Measurements from ENCODE around the gene LAMC2.

LAMC2 gene

DNA sequence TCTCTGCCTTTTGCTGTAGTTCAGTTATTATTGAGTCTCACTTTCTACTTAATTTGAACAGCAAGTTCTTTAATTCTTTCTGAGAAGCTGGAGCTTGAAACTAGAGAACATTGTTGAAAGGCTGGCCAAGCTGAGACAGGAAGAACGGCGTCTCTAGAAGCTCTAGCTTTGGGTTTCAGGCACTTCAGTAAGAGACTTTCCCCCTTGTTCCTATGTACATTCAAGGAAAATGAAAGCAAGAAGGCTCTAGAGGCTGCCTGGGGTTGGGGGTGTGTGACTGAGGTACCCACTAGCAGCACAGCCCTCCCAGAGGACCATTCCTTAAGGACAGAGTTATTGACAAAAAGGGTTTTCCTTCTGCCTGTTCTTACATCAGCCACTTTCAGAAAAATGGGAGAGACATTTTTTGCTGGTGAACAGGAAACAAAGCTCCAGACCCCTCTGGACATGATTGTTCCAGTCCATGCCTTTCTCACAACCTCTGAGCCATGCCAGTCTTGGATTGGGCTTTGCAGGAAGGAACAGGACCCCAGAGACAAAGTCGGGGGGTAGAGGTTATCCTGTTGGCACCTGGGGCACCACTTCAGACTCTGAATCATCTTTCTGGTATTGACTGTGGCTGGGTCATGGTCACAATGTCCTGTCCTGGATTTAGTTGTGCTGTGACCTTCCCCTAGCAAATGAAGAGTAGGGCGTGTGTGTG lies 63.1 kb downstream of the LAMC2 start:
- H3K9me3 ChIP-seq (ENCODE audit: severe bottlenecking): no peaks in the 10 kb centered on the region
- DNase-seq: no peak
- H3K27ac ChIP-seq: no peak overlapping the region
- H3K27me3 ChIP-seq (ENCODE audit: insufficient read depth, low read depth, severe bottlenecking): no peaks in the 10 kb centered on the region
- H3K36me3 ChIP-seq: no peaks in the 10 kb centered on the region
- H3K4me3 ChIP-seq (ENCODE audit: low read depth, low read length): no peak overlapping the region
- TF ChIP-seq, protein P1, sequence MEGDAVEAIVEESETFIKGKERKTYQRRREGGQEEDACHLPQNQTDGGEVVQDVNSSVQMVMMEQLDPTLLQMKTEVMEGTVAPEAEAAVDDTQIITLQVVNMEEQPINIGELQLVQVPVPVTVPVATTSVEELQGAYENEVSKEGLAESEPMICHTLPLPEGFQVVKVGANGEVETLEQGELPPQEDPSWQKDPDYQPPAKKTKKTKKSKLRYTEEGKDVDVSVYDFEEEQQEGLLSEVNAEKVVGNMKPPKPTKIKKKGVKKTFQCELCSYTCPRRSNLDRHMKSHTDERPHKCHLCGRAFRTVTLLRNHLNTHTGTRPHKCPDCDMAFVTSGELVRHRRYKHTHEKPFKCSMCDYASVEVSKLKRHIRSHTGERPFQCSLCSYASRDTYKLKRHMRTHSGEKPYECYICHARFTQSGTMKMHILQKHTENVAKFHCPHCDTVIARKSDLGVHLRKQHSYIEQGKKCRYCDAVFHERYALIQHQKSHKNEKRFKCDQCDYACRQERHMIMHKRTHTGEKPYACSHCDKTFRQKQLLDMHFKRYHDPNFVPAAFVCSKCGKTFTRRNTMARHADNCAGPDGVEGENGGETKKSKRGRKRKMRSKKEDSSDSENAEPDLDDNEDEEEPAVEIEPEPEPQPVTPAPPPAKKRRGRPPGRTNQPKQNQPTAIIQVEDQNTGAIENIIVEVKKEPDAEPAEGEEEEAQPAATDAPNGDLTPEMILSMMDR (IDR thresholded peaks at IDR 0.05; ENCODE audit: low read depth, low read length): no peak

DNA sequence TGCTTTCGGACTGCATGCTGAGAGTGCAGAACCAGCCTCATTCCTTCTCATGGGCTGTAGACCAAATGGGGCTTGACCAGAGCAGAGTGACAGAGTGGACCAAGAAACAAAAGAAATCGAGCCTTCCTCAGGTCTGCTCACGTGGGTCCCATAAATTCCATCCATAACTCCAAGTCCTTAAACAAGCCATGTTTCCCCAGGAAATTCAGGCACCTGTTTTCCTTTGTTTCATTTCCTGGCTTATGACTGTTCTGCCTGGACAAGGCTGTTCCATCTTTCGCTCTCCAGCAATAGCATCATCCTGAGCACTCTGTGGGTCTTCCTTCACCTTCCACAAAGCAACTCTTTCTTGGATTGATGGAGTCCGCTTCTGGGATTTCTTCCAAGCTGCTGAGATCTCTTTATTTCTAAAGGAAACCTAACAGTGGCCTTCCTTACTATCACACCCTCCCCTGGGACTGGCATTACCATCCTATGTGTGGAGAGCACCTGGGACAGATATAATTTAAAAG lies 63.9 kb downstream of the LAMC2 start:
- DNase-seq: no peak
- no peaks in the 10 kb centered on the region for H3K27me3 ChIP-seq (ENCODE audit: insufficient read depth, low read depth, severe bottlenecking)
- no peak overlapping the region for H3K4me3 ChIP-seq (ENCODE audit: low read depth, low read length)
- TF ChIP-seq, protein P1 (IDR thresholded peaks at IDR 0.05; ENCODE audit: low read depth, low read length): no peak
- no peaks in the 10 kb centered on the region for H3K9me3 ChIP-seq (ENCODE audit: severe bottlenecking)
- no peaks in the 10 kb centered on the region for H3K36me3 ChIP-seq
- H3K27ac ChIP-seq: no peak overlapping the region

DNA sequence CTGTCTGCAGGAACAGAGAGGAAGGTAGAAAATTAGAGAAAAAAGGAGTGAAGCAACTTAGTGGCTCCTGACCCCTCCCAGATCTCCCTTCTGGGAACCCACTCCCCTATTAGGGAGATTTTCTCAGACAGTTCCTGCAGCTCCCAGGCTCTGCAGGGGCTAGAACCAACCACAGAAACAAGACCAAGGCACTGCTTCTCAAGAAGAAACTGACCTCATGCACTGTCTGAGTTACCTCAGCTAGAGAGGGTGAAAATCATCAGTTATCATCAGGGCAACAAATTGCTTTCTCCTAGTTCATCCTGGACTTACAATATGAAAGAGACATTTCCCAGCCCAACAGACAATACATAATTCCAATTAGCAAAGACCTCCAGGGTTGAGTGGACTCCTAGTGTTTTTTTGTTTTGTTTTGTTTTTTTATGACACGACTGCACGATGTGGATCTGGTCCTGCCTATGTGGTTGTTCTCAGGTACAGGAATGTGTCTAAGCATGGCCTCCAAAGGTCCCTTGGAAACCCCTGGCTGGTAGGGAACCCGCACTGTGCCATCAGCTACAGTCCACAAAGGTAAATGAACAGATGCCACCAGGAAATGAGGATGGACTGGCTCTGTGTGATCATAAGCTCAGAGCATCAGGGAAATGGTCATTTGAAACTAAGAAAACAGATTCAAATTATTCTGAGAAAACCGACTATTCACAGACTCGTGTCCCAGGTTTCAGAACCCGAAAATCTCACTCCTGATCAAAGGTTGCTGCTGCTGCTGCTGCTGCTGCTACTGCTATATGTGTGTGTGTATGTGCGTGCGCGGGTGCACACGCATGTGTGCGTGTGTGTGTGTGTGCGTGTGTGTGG lies 65.3 kb downstream of the LAMC2 start:
- no peak for DNase-seq
- Histone ChIP-seq H3K27ac (no peak overlapping the region), H3K4me3 (ENCODE audit: low read depth, low read length) (no peak overlapping the region), H3K27me3 (ENCODE audit: insufficient read depth, low read depth, severe bottlenecking) (no peaks in the 10 kb centered on the region), H3K36me3 (no peaks in the 10 kb centered on the region), H3K9me3 (ENCODE audit: severe bottlenecking) (no peaks in the 10 kb centered on the region)
- TF ChIP-seq, protein P1 (IDR thresholded peaks at IDR 0.05; ENCODE audit: low read depth, low read length): no peak

DNA sequence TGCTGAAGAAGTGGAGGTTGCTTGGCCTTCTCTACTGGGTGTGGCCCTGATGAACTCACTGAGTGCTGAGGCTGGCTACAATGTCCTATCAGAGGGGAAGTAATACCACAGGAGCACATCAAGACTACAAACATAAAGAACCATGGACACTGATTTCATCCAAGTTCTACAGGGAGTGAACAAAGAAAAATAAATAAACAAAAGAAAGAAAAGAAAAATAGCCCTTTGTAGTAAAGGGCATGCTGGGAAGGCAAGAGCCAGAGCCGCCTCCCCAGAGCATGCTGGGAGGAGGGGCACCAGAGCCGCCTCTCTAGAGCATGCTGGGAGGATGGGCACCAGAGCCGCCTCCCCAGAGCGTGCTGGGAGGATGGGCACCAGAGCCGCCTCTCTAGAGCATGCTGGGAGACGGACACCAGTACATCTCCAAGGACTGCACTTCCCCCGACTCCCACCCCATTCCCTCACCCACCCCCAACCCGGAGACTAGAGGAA lies 65.9 kb downstream of the LAMC2 start:
- no peak overlapping the region for H3K27ac ChIP-seq
- TF ChIP-seq, protein P1 (IDR thresholded peaks at IDR 0.05; ENCODE audit: low read depth, low read length): no peak
- no peak for DNase-seq
- no peak overlapping the region for H3K4me3 ChIP-seq (ENCODE audit: low read depth, low read length)
- no peaks in the 10 kb centered on the region for H3K27me3 ChIP-seq (ENCODE audit: insufficient read depth, low read depth, severe bottlenecking)
- no peaks in the 10 kb centered on the region for H3K36me3 ChIP-seq
- no peaks in the 10 kb centered on the region for H3K9me3 ChIP-seq (ENCODE audit: severe bottlenecking)

DNA sequence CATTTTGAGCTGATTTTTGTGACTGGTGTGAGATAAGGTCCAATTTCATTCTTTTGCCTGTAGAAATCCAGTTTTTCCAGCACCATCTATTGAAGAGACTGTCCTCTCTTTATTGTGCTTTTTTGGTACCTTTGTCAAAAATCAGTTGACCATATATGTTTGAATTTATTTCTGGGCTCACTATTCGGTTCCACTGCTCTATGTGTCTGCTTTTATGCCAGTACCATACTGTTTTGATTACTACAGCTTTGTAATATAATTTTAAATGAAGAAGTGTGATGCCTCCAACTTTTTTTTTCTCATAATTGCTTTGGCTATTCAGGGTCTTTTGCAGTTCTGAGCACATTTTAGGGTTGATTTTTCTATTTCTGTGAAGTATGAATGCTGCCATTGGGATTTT lies 69.0 kb downstream of the LAMC2 start:
- Histone ChIP-seq H3K27me3 (ENCODE audit: insufficient read depth, low read depth, severe bottlenecking) (no peaks in the 10 kb centered on the region), H3K36me3 (no peaks in the 10 kb centered on the region), H3K4me3 (ENCODE audit: low read depth, low read length) (no peak overlapping the region), H3K9me3 (ENCODE audit: severe bottlenecking) (no peaks in the 10 kb centered on the region), H3K27ac (no peak overlapping the region)
- TF ChIP-seq, protein P1 (IDR thresholded peaks at IDR 0.05; ENCODE audit: low read depth, low read length): no peak
- no peak for DNase-seq

Measured in WERI-Rb-1 (cell line).